Fibroblast of the aortic adventitia (primary cell): Measurements from ENCODE around the gene DMRTB1. TPM values are rescaled to one million over a fixed set of nuclear protein-coding genes. Genes with fewer than 3 reads are reported as not detected.

ENCODE experiments used
- DNase-seq: peaks from one replicate; pipeline ENCODE4 v3.0.0-alpha.2; 2010; ENCODE audit warnings: low read depth
- H3K4me3 ChIP-seq: 2 replicates; pipeline ENCODE4 v1.5.1; 2011; ENCODE audit warnings: low read depth, mild to moderate bottlenecking, control low read depth, low read length, moderate library complexity
- total RNA-seq: library from RNA; depleted of rRNA; stranded (reverse); fragments of >200 nt; gene quantifications from 2 replicates; pipeline ENCODE4 v1.2.3, GENCODE V29; 2012; ENCODE audit warnings: low replicate concordance
- TF ChIP-seq, protein P1 (sequence below): IDR thresholded peaks from 2 replicates; pipeline ENCODE4 v1.5.1; 2011; ENCODE audit warnings: mild to moderate bottlenecking, low read length, control low read depth, inconsistent platforms; ENCODE audit not compliant: insufficient read depth

The DMRTB1 gene
- total RNA-seq, 1 donor: not detected

DNA sequence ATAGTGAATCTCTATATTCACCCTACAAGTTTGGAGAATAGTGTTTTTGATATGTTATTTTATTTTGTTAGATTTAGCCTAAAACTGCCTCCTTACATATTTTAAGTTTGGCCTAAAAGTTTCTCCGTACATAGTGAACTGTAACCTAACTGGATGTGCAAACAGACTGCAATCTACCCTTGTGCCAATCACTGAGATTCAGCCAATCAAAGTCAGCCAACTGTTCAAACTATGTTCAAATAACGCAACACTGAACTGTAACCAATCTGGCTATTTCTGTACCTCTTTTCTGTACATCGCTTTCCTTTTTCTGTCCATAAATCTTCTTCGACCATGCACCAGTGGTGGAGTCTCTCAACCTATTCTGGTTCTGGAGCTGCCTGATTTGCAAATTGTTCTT is 11.8 kb upstream of the DMRTB1 start:
- no peak for DNase-seq
- TF ChIP-seq, protein P1, sequence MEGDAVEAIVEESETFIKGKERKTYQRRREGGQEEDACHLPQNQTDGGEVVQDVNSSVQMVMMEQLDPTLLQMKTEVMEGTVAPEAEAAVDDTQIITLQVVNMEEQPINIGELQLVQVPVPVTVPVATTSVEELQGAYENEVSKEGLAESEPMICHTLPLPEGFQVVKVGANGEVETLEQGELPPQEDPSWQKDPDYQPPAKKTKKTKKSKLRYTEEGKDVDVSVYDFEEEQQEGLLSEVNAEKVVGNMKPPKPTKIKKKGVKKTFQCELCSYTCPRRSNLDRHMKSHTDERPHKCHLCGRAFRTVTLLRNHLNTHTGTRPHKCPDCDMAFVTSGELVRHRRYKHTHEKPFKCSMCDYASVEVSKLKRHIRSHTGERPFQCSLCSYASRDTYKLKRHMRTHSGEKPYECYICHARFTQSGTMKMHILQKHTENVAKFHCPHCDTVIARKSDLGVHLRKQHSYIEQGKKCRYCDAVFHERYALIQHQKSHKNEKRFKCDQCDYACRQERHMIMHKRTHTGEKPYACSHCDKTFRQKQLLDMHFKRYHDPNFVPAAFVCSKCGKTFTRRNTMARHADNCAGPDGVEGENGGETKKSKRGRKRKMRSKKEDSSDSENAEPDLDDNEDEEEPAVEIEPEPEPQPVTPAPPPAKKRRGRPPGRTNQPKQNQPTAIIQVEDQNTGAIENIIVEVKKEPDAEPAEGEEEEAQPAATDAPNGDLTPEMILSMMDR: no peak
- no peak overlapping the region for H3K4me3 ChIP-seq

DNA sequence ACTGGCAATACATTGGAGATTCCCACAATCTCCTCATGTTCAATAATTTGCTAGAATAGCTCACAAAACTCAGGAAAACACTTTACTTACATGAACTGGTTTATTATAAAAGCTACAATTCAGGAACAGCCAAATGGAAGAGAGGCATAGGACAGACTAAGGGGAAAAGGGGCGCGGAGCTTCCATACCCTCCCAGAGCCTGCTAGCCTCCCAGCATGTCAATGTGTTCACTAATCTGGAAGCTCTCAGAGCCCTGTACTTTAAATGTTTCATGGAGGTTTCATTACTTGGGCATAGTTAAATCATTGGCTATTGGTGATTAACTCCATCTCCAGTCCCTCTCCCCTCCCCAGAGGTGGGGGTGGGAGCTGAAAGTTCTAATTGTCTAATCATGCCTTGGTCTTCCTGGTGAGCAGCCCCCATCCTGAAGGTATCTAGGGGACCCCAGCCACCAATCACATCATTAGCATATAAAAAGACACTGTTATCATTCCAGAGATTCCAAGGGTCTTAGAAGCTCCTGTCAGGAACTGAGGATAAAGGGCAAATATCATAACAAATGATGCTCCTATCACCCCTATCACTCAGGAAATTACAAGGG is 10.9 kb upstream of the DMRTB1 start:
- TF ChIP-seq, protein P1: no peak
- no peak overlapping the region for H3K4me3 ChIP-seq
- no peak for DNase-seq

DNA sequence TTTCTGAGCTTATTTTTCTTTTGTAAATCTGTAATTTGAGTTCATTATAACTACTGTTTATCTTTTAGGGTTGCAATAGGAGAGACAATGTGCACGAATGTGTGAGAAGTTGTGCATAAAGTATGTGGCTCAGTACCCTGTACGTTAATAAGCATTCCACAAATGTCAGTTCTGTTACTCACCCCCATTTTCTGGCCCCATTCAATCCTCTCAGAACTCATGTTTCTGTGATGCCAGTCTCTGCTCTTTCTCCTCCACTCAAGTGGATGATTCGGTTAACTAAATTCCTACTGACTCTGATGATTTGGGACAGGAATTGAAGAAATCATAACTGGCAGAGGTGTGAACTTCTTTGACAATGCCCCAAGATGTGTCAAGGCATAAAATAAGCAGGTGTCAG is 10.2 kb upstream of the DMRTB1 start:
- no peak overlapping the region for H3K4me3 ChIP-seq
- TF ChIP-seq, protein P1: no peak
- DNase-seq: peak; percentile 75

DNA sequence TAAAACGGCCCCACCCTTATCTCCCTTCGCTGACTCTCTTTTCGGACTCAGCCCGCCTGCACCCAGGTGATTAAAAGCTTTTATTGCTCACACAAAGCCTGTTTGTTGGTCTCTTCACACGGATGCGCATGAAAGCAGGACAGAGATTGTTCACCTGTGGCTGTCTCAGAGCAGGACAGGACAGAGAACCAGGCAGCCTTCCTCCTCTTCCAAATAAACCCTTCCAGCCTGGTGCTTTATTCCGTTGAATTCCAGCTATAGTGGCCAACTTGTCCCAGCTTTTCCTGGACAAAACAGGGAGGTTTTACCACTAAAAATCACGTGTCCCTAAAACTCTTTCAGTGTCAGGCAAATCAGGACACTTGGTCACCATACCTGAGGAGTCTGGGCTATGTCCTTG is 9.5 kb upstream of the DMRTB1 start:
- TF ChIP-seq, protein P1: no peak
- DNase-seq: no peak
- H3K4me3 ChIP-seq: no peak overlapping the region

DNA sequence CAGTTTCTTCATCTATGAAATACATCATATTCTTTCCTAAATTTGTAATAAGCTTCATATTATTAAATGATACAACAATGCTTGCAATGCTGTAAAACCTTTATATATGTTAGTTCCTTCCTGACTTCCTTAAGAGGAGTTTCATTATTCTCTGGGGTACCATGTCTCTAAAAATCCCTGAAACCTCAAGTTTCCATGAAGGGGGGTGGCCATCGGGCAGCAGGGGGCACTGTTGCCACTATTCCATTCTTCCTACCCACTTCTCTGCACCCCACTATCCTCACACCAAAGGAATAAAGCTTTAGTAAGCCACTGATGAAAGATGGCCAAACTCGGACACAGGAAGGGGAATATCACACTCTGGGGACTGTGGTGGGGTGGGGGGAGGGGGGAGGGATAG is 9.0 kb upstream of the DMRTB1 start:
- TF ChIP-seq, protein P1: peak; percentile 42
- no peak overlapping the region for H3K4me3 ChIP-seq
- no peak for DNase-seq

DNA sequence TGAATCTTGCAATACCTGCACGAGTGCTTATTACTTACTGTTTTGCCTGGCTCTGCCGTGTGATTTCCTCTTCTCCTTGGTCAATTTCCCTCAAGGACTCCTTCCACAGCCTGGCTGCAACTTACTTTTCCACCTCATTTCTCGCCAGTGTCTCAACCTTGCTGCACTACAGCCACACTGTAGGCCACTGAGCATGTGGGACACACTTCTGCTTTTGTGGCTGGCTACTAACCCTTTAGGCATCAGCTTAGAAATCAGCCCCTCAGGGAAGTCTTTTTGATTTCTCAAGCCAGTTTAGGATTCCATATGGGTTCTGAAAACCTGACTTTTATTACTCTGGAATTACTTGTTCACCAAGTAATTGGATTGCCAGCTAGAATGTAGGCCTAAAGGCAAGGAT is 5.2 kb upstream of the DMRTB1 start:
- no peak for DNase-seq
- TF ChIP-seq, protein P1: no peak

More for the DNA sequence above, 5.2 kb upstream of the DMRTB1 start:
- H3K4me3 ChIP-seq: no peak overlapping the region
